Mesodermal cell (in vitro differentiated cells): Measurements from ENCODE around the gene NCAPD3.

Experiments
- H3K27ac ChIP-seq: 2 replicates; pipeline ENCODE4 v1.7.0; 2013; ENCODE audit warnings: mild to moderate bottlenecking, low read depth, low read length, moderate library complexity; ENCODE audit not compliant: severe bottlenecking
- H3K36me3 ChIP-seq: 2 replicates; pipeline ENCODE4 v1.7.1; 2013; ENCODE audit warnings: mild to moderate bottlenecking, low read length, moderate library complexity; ENCODE audit not compliant: control insufficient read depth, insufficient read depth
- H3K4me1 ChIP-seq: one replicate; pipeline ENCODE4 v1.7.1; 2013; ENCODE audit warnings: mild to moderate bottlenecking, low read length; ENCODE audit not compliant: insufficient read depth, control insufficient read depth, poor library complexity, severe bottlenecking
- H3K4me3 ChIP-seq: 2 replicates; pipeline ENCODE4 v1.7.0; 2013; ENCODE audit warnings: low read length, control low read depth, mild to moderate bottlenecking; ENCODE audit not compliant: insufficient read depth, poor library complexity, severe bottlenecking; ENCODE audit errors: extremely low read depth
- H3K9me3 ChIP-seq: 2 replicates; pipeline ENCODE4 v1.7.1; 2013; ENCODE audit warnings: mild to moderate bottlenecking, low read length, moderate library complexity; ENCODE audit not compliant: control insufficient read depth
- WGBS, 2 experiments: methylation state at CpG; one replicate each; pipeline ENCODE4 v1.1.5; 2013; ENCODE audit warnings: missing lambda C conversion rate in 2 of 2; ENCODE audit not compliant: insufficient coverage in 2 of 2; 5-methylcytosine and 5-hydroxymethylcytosine counted together

NCAPD3 gene

GRCh38 chr11:134149371-134149770, 74.4 kb downstream of the NCAPD3 start:
- 95% methylated on average over 14 of the region's 16 CpGs for WGBS, 2 experiments
- H3K4me1 ChIP-seq: peaks cover 3% of the 10 kb centered on the region
- no peaks in the 10 kb centered on the region for H3K9me3 ChIP-seq
- H3K4me3 ChIP-seq: no peak overlapping the region
- H3K36me3 ChIP-seq: peaks cover 92% of the 10 kb centered on the region
- no peak overlapping the region for H3K27ac ChIP-seq

DNA sequence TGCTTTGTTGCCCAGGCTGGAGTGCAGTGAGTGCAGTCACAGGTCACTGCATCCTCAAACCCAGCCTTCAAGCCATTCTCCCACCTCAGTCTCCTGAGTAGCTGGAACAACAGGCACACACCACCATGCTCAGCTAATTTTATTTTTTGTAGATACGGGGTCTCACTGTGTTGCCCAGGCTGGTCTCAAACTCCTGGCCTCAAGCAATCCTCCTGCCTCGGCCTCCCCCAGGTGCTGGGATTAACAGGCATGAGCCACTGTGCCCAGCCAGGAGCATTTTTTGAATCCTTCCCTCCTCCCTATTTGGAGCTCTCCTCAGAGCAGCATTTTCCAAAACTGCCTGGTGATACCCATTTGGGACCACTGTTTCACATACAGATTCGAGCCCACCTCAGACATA, 77.2 kb downstream of the NCAPD3 start:
- Histone ChIP-seq H3K4me3 (no peak overlapping the region), H3K36me3 (peaks cover 97% of the 10 kb centered on the region), H3K4me1 (peaks cover 3% of the 10 kb centered on the region), H3K9me3 (peaks cover 7% of the 10 kb centered on the region), H3K27ac (no peak overlapping the region)
- WGBS, 2 experiments: 100% methylated on average over 2 to 3 of the region's 3 CpGs

GRCh38 chr11:134145715-134146114, 78.1 kb downstream of the NCAPD3 start:
- peaks cover 7% of the 10 kb centered on the region for H3K9me3 ChIP-seq
- H3K27ac ChIP-seq: no peak overlapping the region
- H3K36me3 ChIP-seq: peaks cover 97% of the 10 kb centered on the region
- no peaks in the 10 kb centered on the region for H3K4me1 ChIP-seq
- no peak overlapping the region for H3K4me3 ChIP-seq
- WGBS, 2 experiments: 94 to 95% methylated on average over 6 to 7 of the region's 8 CpGs

GRCh38 chr11:134144744-134145143, 79.0 kb downstream of the NCAPD3 start:
- Histone ChIP-seq H3K9me3 (peaks cover 7% of the 10 kb centered on the region), H3K36me3 (peaks cover 98% of the 10 kb centered on the region), H3K4me1 (no peaks in the 10 kb centered on the region), H3K27ac (no peak overlapping the region), H3K4me3 (no peak overlapping the region)
- 97 to 100% methylated on average over 4 of the region's 5 CpGs for WGBS, 2 experiments

DNA sequence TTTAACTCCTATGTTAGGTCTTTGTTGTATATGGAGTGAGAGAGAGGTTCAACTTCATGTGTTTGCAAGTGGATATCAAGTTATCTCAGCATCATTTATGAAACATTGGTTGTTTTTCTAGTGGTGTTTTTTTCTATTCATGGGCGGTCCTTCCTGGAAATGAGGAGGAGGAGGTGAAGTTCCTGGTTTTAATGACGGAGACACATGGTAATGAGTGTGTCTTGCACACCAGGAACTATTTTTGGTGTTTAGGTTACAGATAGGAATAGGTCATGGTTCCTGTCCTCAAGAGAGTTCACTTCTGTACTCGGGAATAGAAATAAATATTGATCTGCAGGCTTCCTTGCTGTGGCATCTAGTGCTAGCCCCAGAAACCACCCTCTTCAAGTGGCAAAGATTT, 80.0 kb downstream of the NCAPD3 start:
- Histone ChIP-seq H3K36me3 (peaks cover 91% of the 10 kb centered on the region), H3K9me3 (peaks cover 7% of the 10 kb centered on the region), H3K27ac (no peak overlapping the region), H3K4me1 (no peaks in the 10 kb centered on the region), H3K4me3 (no peak overlapping the region)
- WGBS, 2 experiments: 93 to 94% methylated on average over 3 of the region's 3 CpGs

DNA sequence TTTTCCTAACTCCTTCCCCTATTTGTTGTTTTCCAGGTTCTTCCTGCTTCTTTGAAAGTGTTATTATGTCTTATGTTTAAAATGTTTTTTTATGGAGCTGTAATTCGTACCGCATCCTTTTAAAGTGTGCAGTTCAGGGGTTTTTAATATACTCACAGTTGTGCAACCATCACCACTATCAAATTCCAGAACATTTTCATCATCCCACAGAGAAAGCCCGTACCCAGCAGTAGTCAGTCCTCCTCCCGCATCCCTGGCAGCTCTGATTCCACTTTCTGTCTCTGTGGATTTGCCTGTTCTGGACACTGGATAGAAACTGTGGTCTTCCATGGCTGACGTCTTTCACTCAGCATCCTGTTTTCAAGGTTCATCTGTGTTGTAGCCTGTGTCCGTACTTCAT, 81.2 kb downstream of the NCAPD3 start:
- WGBS, 2 experiments: 89 to 100% methylated on average over 3 to 5 of the region's 6 CpGs
- Histone ChIP-seq H3K9me3 (peaks cover 7% of the 10 kb centered on the region), H3K27ac (no peak overlapping the region), H3K4me3 (no peak overlapping the region), H3K4me1 (no peaks in the 10 kb centered on the region), H3K36me3 (peaks cover 79% of the 10 kb centered on the region)

- peaks cover 64% of the 10 kb centered on the region for H3K36me3 ChIP-seq
- H3K4me1 ChIP-seq: no peaks in the 10 kb centered on the region
- H3K4me3 ChIP-seq: no peak overlapping the region
- H3K9me3 ChIP-seq: peaks cover 7% of the 10 kb centered on the region
- WGBS, 2 experiments: 97 to 99% methylated on average over 7 of the region's 7 CpGs
- H3K27ac ChIP-seq: no peak overlapping the region
Measured at GRCh38 chr11:134140961-134141490, 82.7 kb downstream of the NCAPD3 start.

- H3K9me3 ChIP-seq: peaks cover 7% of the 10 kb centered on the region
- WGBS, 2 experiments: 79 to 85% methylated on average over 9 to 10 of the region's 10 CpGs
- no peaks in the 10 kb centered on the region for H3K4me1 ChIP-seq
- no peak overlapping the region for H3K27ac ChIP-seq
- peaks cover 57% of the 10 kb centered on the region for H3K36me3 ChIP-seq
- H3K4me3 ChIP-seq: no peak overlapping the region
Measured at GRCh38 chr11:134139873-134140331, 83.9 kb downstream of the NCAPD3 start.

DNA sequence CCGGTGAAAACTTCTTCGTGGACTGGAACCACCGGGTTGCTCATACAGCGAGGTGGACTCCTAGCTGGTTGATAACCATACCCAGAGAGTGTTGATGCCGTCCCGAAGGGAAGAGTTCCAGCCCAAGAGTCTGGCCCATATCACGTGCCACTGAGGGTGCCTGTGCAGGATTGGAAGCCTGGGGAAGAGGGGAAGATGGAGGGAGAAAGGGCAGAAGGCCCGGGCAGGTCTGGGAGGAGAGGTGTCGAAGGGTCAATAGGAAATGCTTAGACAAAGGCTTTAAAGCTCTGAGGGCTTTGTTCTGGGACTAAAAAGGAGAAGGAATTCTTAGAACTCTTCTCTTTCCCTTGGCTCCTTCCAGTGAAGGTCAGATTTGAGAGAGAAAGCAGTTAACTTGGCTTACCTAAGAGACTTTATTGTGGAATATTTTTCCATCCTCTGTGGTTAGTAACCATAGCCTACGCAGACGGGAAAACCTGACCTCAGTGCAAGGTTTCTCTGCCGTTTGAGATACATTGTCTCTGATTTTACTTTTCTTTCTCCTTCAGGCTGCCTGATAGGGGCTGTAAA, 84.4 kb downstream of the NCAPD3 start:
- peak overlapping the region; percentile 37 for H3K27ac ChIP-seq

DNA sequence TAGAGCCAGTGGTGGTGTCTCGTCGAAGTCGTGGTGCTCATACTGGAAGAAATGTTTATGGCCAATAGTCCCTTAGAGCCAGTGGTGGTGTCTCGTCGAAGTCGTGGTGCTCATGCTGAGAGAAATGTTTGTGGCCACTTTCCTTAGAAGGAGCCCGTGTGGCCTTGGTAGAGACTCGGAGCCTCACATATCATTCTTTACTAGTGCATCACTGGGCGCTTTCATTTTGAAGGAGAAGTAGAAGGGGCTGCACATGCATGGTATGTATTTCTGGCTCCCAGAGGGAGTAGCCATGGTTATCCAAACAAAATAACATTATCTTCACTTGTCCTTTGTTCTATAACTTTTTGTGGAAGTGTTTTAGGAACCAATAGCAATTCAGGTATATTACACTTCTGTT, 85.4 kb downstream of the NCAPD3 start:
- 95 to 96% methylated on average over 8 to 9 of the region's 9 CpGs for WGBS, 2 experiments
- Histone ChIP-seq H3K27ac (no peak overlapping the region), H3K36me3 (peaks cover 49% of the 10 kb centered on the region), H3K4me1 (no peaks in the 10 kb centered on the region), H3K9me3 (peaks cover 6% of the 10 kb centered on the region), H3K4me3 (no peak overlapping the region)

More for the DNA sequence above, 84.4 kb downstream of the NCAPD3 start:
- H3K4me3 ChIP-seq: no peak overlapping the region
- H3K9me3 ChIP-seq: peaks cover 7% of the 10 kb centered on the region
- peaks cover 51% of the 10 kb centered on the region for H3K36me3 ChIP-seq
- WGBS, 2 experiments: 92 to 96% methylated on average over 9 of the region's 12 CpGs
- H3K4me1 ChIP-seq: no peaks in the 10 kb centered on the region

- no peak overlapping the region for H3K27ac ChIP-seq
- no peak overlapping the region for H3K4me3 ChIP-seq
- H3K36me3 ChIP-seq: peaks cover 22% of the 10 kb centered on the region
- no peaks in the 10 kb centered on the region for H3K4me1 ChIP-seq
- no CpG with 5 or more reads among the region's 1 CpG for WGBS, 2 experiments
- H3K9me3 ChIP-seq: peaks cover 28% of the 10 kb centered on the region
Measured at GRCh38 chr11:134134167-134134566, 89.6 kb downstream of the NCAPD3 start.
